SK-N-SH (cell line): ENCODE data around the gene UPP1. TPM values are rescaled to one million over a fixed set of nuclear protein-coding genes. Genes with fewer than 3 reads are reported as not detected.

Source experiments
- CTCF ChIA-PET: fragments of 300-600, 350-600 bp; formaldehyde crosslinking; extraction: SDS; loops from one replicate; lab custom pipeline; 2021; lab: Yijun Ruan, JAX
- POLR2A ChIA-PET: fragments of 350-600 bp; sonication (Branson Sonifier 250); formaldehyde crosslinking; extraction: SDS; loops from one replicate; lab custom pipeline; 2020; ENCODE audit warnings: antibody characterized with exemption, inconsistent platforms; lab: Yijun Ruan, JAX
- DNase-seq: peaks from one replicate; pipeline ENCODE4 v3.0.0; 2012
- H2AFZ ChIP-seq: fragments of 200-600 bp; sonication (generic); 2 replicates; pipeline ENCODE4 v1.8.1; 2016; ENCODE audit warnings: antibody characterized with exemption, mild to moderate bottlenecking, low read depth
- H3F3A ChIP-seq: fragments of 200-600 bp; sonication (generic); replicated peaks from 2 replicates; pipeline ENCODE3; 2016; ENCODE audit warnings: antibody characterized with exemption, mild to moderate bottlenecking; ENCODE audit not compliant: insufficient read depth
- H3K27ac ChIP-seq, 2 experiments: fragments of 200-500 bp in 1 of 2; fragments of 200-600 bp in 1 of 2; sonication (Bioruptor generic) in 1 of 2; sonication (generic), shearing (Covaris generic) in 1 of 2; 2 replicates each; pipeline versions ENCODE4 v1.5.1 to v1.6.1; 2014 to 2016; ENCODE audit warnings: low read depth in 2 of 2, inconsistent platforms in 1 of 2, low read length in 1 of 2, mild to moderate bottlenecking in 1 of 2, mixed read lengths in 1 of 2
- H3K27me3 ChIP-seq: fragments of 200-600 bp; sonication (generic), shearing (Covaris generic); 2 replicates; pipeline ENCODE4 v1.6.1; 2016; ENCODE audit warnings: mixed run types; ENCODE audit not compliant: insufficient read depth
- H3K36me3 ChIP-seq, 2 experiments: fragments of 200-500 bp in 1 of 2; fragments of 200-600 bp in 1 of 2; sonication (Bioruptor generic) in 1 of 2; sonication (generic) in 1 of 2; replicated peaks in 1 of 2; 2 replicates each; pipeline versions ENCODE3 to v1.5.1; 2014 to 2016; ENCODE audit warnings: low read length in 1 of 2, mild to moderate bottlenecking in 1 of 2; ENCODE audit not compliant: insufficient read depth in 2 of 2, control insufficient read depth in 1 of 2
- H3K4me1 ChIP-seq, 2 experiments: fragments of 200-500 bp in 1 of 2; fragments of 200-600 bp in 1 of 2; sonication (Bioruptor generic) in 1 of 2; sonication (generic), shearing (Covaris generic) in 1 of 2; 2 replicates each; pipeline versions ENCODE4 v1.5.1 to v1.6.1; 2014 to 2016; ENCODE audit warnings: low read depth in 1 of 2, low read length in 1 of 2, mixed run types in 1 of 2; ENCODE audit not compliant: insufficient read depth in 2 of 2, control insufficient read depth in 1 of 2
- H3K4me2 ChIP-seq: fragments of 200-600 bp; sonication (generic), shearing (Covaris generic); 2 replicates; pipeline ENCODE4 v1.6.1; 2017; ENCODE audit warnings: mixed run types
- H3K4me3 ChIP-seq, 2 experiments: fragments of 200-500 bp in 1 of 2; fragments of 200-600 bp in 1 of 2; sonication (Bioruptor generic) in 1 of 2; sonication (generic), shearing (Covaris generic) in 1 of 2; 2 replicates each; pipeline versions ENCODE4 v1.5.1 to v1.8.1; 2014 to 2016; ENCODE audit warnings: low read depth in 2 of 2, inconsistent platforms in 1 of 2, low read length in 1 of 2, mild to moderate bottlenecking in 1 of 2, mixed read lengths in 1 of 2, moderate library complexity in 1 of 2
- H3K79me2 ChIP-seq: fragments of 200-600 bp; sonication (generic); 2 replicates; pipeline ENCODE4 v1.8.1; 2017; ENCODE audit warnings: mild to moderate bottlenecking; ENCODE audit not compliant: insufficient read depth
- H3K9ac ChIP-seq: fragments of 200-600 bp; sonication (generic); 2 replicates; pipeline ENCODE4 v1.6.1; 2017; ENCODE audit warnings: mixed run types
- H3K9me2 ChIP-seq: fragments of 200-600 bp; sonication (generic); 2 replicates; pipeline ENCODE4 v1.6.1; 2017; ENCODE audit warnings: mixed run types
- H3K9me3 ChIP-seq: fragments of 200-600 bp; sonication (generic); 2 replicates; pipeline ENCODE4 v1.6.1; 2017; ENCODE audit warnings: mixed run types, mild to moderate bottlenecking, moderate library complexity
- H4K20me1 ChIP-seq: fragments of 200-600 bp; sonication (generic); 2 replicates; pipeline ENCODE4 v1.6.1; 2017; ENCODE audit warnings: mild to moderate bottlenecking, mixed run types; ENCODE audit not compliant: insufficient read depth
- CHD2 ChIP-seq: fragments of 150-350 bp; IDR thresholded peaks from 2 replicates; pipeline ENCODE4 v1.6.1; 2018; ENCODE audit warnings: low read length; ENCODE audit not compliant: partially characterized antibody
- FOSL2 ChIP-seq: IDR thresholded peaks from 2 replicates; pipeline ENCODE4 v1.4.0; 2012; ENCODE audit warnings: low read depth, mild to moderate bottlenecking, moderate library complexity, borderline replicate concordance
- FOXJ3 ChIP-seq: sonication (generic); formaldehyde crosslinking; IDR thresholded peaks from 2 replicates; pipeline ENCODE4 v1.5.1; 2020; ENCODE audit warnings: mild to moderate bottlenecking, missing genetic modification reagents
- GABPA ChIP-seq: IDR thresholded peaks from 2 replicates; pipeline ENCODE4 v1.4.0; 2012; ENCODE audit warnings: low read depth, mild to moderate bottlenecking
- JUND ChIP-seq: IDR thresholded peaks from 2 replicates; pipeline ENCODE4 v1.4.0; 2012
- MAX ChIP-seq: IDR thresholded peaks from 2 replicates; pipeline ENCODE4 v1.4.0; 2012; ENCODE audit warnings: low read depth
- MXI1 ChIP-seq: IDR thresholded peaks from 2 replicates; pipeline ENCODE4 v1.6.1; 2012; ENCODE audit warnings: mild to moderate bottlenecking, low read depth, low read length, improper control_type of control experiment
- NFIC ChIP-seq: IDR thresholded peaks from 2 replicates; pipeline ENCODE4 v1.4.0; 2012; ENCODE audit warnings: borderline replicate concordance
- NRF1 ChIP-seq: IDR thresholded peaks from 2 replicates; pipeline ENCODE4 v1.6.1; 2012; ENCODE audit warnings: low read depth, mild to moderate bottlenecking, low read length
- POLR2AphosphoS5 ChIP-seq: IDR thresholded peaks from 2 replicates; pipeline ENCODE4 v1.6.1; 2012; ENCODE audit warnings: low read depth, low read length
- RAD21 ChIP-seq: IDR thresholded peaks from 2 replicates; pipeline ENCODE4 v1.6.1; 2012; ENCODE audit warnings: mild to moderate bottlenecking, low read length
- TCF12 ChIP-seq: IDR thresholded peaks from 2 replicates; pipeline ENCODE4 v1.4.0; 2012
- ZBTB33 ChIP-seq: IDR thresholded peaks from 2 replicates; pipeline ENCODE4 v1.4.0; 2012; ENCODE audit warnings: low read depth, borderline replicate concordance
- polyA plus RNA-seq, 3 experiments: library from polyadenylated mRNA; depleted of rRNA; stranded (reverse); fragments of >200 nt; gene quantifications; 2 replicates each; pipeline ENCODE4 v1.2.3, GENCODE V29; 2012
- TF ChIP-seq, protein P1 (sequence below): IDR thresholded peaks from 2 replicates; pipeline ENCODE4 v1.4.0; 2012; ENCODE audit warnings: low read depth, borderline replicate concordance

Gene UPP1
- polyA plus RNA-seq, 1 of the 3 experiments (the other 2 are of a cell fraction): 56.9 TPM

DNA sequence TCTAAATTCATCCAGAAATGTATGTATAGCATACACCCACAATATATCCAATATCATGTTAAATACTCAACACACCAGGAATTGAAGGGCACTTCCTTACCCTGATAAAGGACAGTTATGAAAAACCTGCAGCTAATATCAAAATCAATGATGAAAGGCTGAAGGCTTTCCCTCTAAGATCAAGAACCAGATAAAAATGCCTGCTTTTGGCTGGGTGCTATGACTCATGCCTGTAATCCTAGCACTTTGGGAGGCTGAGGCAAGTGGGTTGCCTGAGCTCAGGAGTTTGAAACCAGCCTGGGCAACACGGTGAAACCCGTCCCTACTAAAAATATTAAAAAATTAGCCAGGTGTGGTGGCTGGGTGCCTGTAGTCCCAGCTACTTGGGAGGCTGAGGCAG lies 21.6 kb upstream of the UPP1 start (continued):
- TF ChIP-seq ZBTB33 (no peak), FOXJ3 (CRISPR knock-in tag) (no peak), MAX (no peak), POLR2AphosphoS5 (no peak), NRF1 (no peak)

- ChIA-PET CTCF (interaction anchor here (1.2 to 1.8 kb wide), 2 partner anchors 15 to 36 kb away, joined by 4 to 5 read pairs; partner anchors contain the start of gene UPP1), POLR2A (no interaction called here)
- Histone ChIP-seq H3K9me2 (no peaks in the 10 kb centered on the region), H3K4me2 (no peak overlapping the region), H2AFZ (no peak overlapping the region), H3F3A (no peaks in the 10 kb centered on the region), H3K9ac (no peak overlapping the region), H3K4me3 (no peak overlapping the region), H3K4me1 (no peaks in the 10 kb centered on the region), H3K79me2 (no peaks in the 10 kb centered on the region), H3K27ac (0 out of 4 replicates have a peak overlapping the region, but pooled peaks of 1 of the 2 experiments have one; percentile 5), H3K27me3 (no peaks in the 10 kb centered on the region), H4K20me1 (no peaks in the 10 kb centered on the region), H3K9me3 (no peaks in the 10 kb centered on the region), H3K36me3 (no peaks in the 10 kb centered on the region)
- no peak for DNase-seq
- peak; percentile 55; the same call in 1 of the 2 replicates for TF ChIP-seq JUND
- TF ChIP-seq MAX: no peak
- no peak for TF ChIP-seq NRF1
- no peak for TF ChIP-seq NFIC
- no peak for TF ChIP-seq CHD2
- no peak for TF ChIP-seq GABPA
- TF ChIP-seq RAD21: no peak
- peak; percentile 76 for TF ChIP-seq TCF12
- TF ChIP-seq FOSL2: peak; percentile 62; the same call in 1 of the 2 replicates
- no peak for TF ChIP-seq MXI1
- TF ChIP-seq POLR2AphosphoS5: no peak
- TF ChIP-seq, protein P1, sequence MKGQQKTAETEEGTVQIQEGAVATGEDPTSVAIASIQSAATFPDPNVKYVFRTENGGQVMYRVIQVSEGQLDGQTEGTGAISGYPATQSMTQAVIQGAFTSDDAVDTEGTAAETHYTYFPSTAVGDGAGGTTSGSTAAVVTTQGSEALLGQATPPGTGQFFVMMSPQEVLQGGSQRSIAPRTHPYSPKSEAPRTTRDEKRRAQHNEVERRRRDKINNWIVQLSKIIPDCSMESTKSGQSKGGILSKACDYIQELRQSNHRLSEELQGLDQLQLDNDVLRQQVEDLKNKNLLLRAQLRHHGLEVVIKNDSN: peak; percentile 29; the same call in 1 of the 2 replicates
These were observed 14.8 kb upstream of the UPP1 start for GRCh38 chr7:48074204-48074654.
